Subcutaneous abdominal adipose tissue (tissue), 5 donors: ENCODE measurements around the gene GZF1.

Experiments
- H3K27ac ChIP-seq: one replicate; pipeline ENCODE4 v1.7.0; 2013; ENCODE audit warnings: low read depth, mild to moderate bottlenecking, inconsistent platforms, low read length, moderate library complexity
- H3K27me3 ChIP-seq, 5 donors: one replicate each; pipeline ENCODE4 v1.7.0; 2013; ENCODE audit warnings: low read length in 5 of 5, inconsistent platforms in 1 of 5; ENCODE audit not compliant: control insufficient read depth in 5 of 5, insufficient read depth in 4 of 5
- H3K36me3 ChIP-seq, 5 donors: one replicate each; pipeline ENCODE4 v1.7.0; 2013; ENCODE audit warnings: low read length in 5 of 5; ENCODE audit not compliant: control insufficient read depth in 5 of 5, insufficient read depth in 5 of 5
- H3K4me1 ChIP-seq, 5 donors: one replicate each; pipeline ENCODE4 v1.7.0; 2013; ENCODE audit warnings: low read length in 5 of 5, mild to moderate bottlenecking in 3 of 5, moderate library complexity in 1 of 5; ENCODE audit not compliant: control insufficient read depth in 5 of 5, insufficient read depth in 5 of 5
- H3K4me3 ChIP-seq, 5 donors: one replicate each; pipeline ENCODE4 v1.7.0; 2013; ENCODE audit warnings: low read length in 5 of 5, low read depth in 1 of 5
- H3K9ac ChIP-seq, 5 donors: one replicate each; pipeline ENCODE4 v1.7.0; 2013; ENCODE audit warnings: low read length in 5 of 5, mild to moderate bottlenecking in 4 of 5, moderate library complexity in 3 of 5
- H3K9me3 ChIP-seq, 5 donors: one replicate each; pipeline ENCODE4 v1.7.0; 2013; ENCODE audit warnings: low read length in 5 of 5; ENCODE audit not compliant: control insufficient read depth in 5 of 5
- donor health status: healthy.
- donor health status: healthy.
- donor health status: healthy.
- donor health status: healthy.
- donor health status: healthy.

The GZF1 gene

GRCh38 chr20:23386304-23387117 lies 24.5 kb downstream of the GZF1 start:
- H3K4me1 ChIP-seq, result no peaks in the 10 kb centered on the region
- no peaks in the 10 kb centered on the region for H3K9me3 ChIP-seq
- H3K27ac ChIP-seq, result no peak overlapping the region
- no peaks in the 10 kb centered on the region for H3K27me3 ChIP-seq
- H3K9ac ChIP-seq, result no peak overlapping the region
- peaks cover 10 to 34% (median 22%) of the 10 kb centered on the region in 5 donors for H3K36me3 ChIP-seq
- H3K4me3 ChIP-seq, result no peak overlapping the region

- Histone ChIP-seq H3K9me3 (no peaks in the 10 kb centered on the region), H3K4me3 (no peak overlapping the region), H3K36me3 (peaks cover 14 to 36% (median 23%) of the 10 kb centered on the region in 5 donors), H3K9ac (no peak overlapping the region), H3K27ac (no peak overlapping the region), H3K27me3 (no peaks in the 10 kb centered on the region), H3K4me1 (no peaks in the 10 kb centered on the region)
Measured at GRCh38 chr20:23387118-23387443, 25.1 kb downstream of the GZF1 start.

GRCh38 chr20:23390091-23390774 lies 28.3 kb downstream of the GZF1 start:
- Histone ChIP-seq H3K9ac (no peak overlapping the region), H3K27ac (no peak overlapping the region), H3K4me3 (no peak overlapping the region), H3K4me1 (no peaks in the 10 kb centered on the region), H3K27me3 (no peaks in the 10 kb centered on the region), H3K36me3 (peaks cover 39 to 67% (median 46%) of the 10 kb centered on the region in 5 donors), H3K9me3 (no peaks in the 10 kb centered on the region)

DNA sequence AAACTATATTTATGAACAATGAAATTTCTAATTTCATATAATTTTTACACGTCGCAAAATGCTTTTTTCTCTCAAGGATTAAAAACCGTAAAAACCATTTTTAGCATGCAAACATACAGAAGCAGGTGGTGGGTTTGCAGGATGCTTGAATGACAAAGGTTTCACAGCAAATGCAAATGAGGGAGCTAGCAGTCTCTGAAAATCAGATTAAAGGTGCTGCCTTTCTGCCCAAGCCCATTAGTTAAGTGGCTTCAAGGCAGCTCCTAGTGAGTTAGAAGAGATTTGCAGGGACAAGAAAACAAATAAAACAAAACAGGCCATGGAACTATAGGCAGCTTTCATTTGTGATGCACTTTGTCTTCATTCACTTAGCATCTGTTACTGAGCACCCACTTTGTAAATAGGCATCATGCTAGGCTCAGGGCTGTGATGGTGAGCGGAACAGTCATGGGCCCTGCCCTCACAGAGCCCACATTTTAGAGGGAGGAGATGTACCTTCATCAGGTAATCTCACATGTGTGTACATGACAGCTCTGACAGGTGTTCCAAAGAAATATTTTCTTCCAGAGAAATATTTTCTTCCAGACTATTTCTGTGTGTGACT lies 29.8 kb downstream of the GZF1 start:
- H3K9ac ChIP-seq, result no peak overlapping the region
- no peaks in the 10 kb centered on the region for H3K27me3 ChIP-seq
- no peaks in the 10 kb centered on the region for H3K4me1 ChIP-seq
- no peaks in the 10 kb centered on the region for H3K9me3 ChIP-seq
- peaks cover 39 to 67% (median 50%) of the 10 kb centered on the region in 5 donors for H3K36me3 ChIP-seq
- H3K4me3 ChIP-seq, result no peak overlapping the region
- no peak overlapping the region for H3K27ac ChIP-seq

DNA sequence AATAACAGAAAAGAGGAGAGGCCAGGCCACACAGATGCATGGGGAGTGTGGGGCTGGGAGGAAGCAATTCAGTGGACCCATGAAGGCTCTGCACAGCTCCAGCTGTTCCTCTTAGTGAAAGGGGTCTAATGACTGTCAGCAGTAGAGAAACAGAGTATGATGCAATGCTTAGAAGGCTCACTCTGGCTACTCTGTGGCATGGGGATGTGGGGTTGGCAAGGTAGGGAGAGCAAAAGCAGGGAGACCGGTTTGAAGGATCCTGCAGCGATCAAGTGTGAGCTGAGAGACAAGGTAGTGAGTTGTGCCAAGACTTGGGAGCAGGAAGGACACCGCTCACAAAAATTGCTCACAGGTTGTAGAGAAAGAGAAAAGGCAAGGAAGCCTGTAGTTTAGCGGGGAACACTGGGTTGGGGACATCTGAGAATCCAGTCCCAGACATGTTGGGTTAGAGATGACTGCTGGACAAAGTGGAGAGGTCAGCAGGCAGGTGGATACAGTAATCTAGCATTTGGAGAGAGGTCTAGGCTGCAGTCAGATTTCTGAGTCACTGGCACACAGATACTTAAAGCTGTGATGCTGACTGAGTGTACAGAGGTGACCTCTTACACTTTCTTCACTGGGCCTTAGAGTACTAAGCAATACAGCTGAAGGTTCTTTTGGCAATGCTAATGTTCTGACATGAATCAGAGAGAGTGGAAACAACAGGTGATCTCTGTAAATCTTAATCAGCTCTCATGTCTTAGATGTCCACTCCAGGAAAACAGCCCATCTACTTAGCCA lies 32.2 kb downstream of the GZF1 start:
- H3K27me3 ChIP-seq, result no peaks in the 10 kb centered on the region
- no peak overlapping the region for H3K27ac ChIP-seq
- H3K4me3 ChIP-seq, result no peak overlapping the region
- H3K9ac ChIP-seq, result no peak overlapping the region
- peaks cover 0 to 6% (median 0%) of the 10 kb centered on the region in 5 donors for H3K4me1 ChIP-seq
- no peaks in the 10 kb centered on the region for H3K9me3 ChIP-seq
- peaks cover 28 to 59% (median 42%) of the 10 kb centered on the region in 5 donors for H3K36me3 ChIP-seq

DNA sequence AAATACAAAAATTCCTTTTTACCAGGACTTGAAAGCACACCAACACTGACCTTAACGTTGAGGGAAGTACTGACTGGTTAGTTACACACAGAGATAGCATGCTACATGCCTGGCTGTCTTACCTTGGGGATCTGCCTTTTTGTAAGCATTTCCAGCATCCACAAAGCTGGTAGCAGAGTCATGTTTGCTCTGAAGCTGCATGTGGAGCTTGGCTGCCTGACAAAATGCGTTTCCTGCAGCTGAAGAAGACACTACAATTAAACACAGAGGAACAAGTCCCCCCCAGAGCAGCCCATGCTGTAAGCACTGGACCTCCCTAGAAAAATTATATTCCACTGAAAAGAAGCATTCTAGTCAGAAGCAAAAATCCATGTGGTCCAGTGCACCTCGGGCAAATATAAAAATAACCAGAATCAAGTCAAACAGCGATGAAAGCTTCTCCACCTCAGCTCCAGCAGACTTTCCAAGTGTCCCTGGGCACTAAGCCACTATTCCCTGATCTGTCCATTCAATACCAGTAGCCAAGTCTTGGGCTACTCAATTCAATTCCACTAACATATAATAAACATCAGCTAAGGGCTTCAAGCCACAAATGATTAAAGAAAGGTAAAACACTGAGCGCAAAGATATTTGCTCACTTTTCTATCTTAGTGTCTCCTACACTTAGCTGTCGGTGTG lies 35.1 kb downstream of the GZF1 start:
- Histone ChIP-seq H3K36me3 (peaks cover 18 to 43% (median 36%) of the 10 kb centered on the region in 5 donors), H3K27ac (no peak overlapping the region), H3K9me3 (no peaks in the 10 kb centered on the region)

DNA sequence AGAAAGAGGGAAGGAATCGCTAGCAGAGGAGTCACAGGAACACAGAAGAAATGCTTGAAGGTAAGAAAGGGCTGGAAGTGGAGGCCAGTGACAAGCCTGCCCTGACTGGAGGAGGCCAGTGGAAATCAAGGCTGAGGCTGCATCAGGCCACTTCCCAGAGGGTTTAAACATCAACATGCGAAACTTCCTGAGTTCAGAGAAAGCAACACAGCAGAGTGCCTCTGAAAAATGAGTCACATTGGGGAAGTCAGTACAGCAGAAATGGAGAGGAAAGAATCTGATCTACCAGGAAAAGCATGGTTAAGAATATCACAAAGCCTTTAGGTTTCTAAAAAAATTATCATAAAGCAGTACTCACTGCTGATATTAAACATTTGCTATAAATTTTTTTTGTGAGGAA lies 36.0 kb downstream of the GZF1 start:
- H3K4me3 ChIP-seq, result no peak overlapping the region
- no peaks in the 10 kb centered on the region for H3K9me3 ChIP-seq
- H3K27ac ChIP-seq, result no peak overlapping the region
- H3K9ac ChIP-seq, result no peak overlapping the region
- H3K27me3 ChIP-seq, result no peaks in the 10 kb centered on the region
- peaks cover 0 to 6% (median 0%) of the 10 kb centered on the region in 5 donors for H3K4me1 ChIP-seq
- peaks cover 26 to 35% (median 29%) of the 10 kb centered on the region in 5 donors for H3K36me3 ChIP-seq

More for the DNA sequence above, 35.1 kb downstream of the GZF1 start:
- Histone ChIP-seq H3K9ac (no peak overlapping the region), H3K4me3 (no peak overlapping the region), H3K27me3 (no peaks in the 10 kb centered on the region), H3K4me1 (peaks cover 0 to 6% (median 0%) of the 10 kb centered on the region in 5 donors)

- Histone ChIP-seq H3K9me3 (no peaks in the 10 kb centered on the region), H3K9ac (no peak overlapping the region), H3K27ac (no peak overlapping the region), H3K36me3 (peaks cover 10 to 22% (median 15%) of the 10 kb centered on the region in 5 donors), H3K4me3 (no peak overlapping the region), H3K4me1 (peaks cover 0 to 6% (median 0%) of the 10 kb centered on the region in 5 donors), H3K27me3 (no peaks in the 10 kb centered on the region)
Measured at GRCh38 chr20:23399568-23400241, 37.7 kb downstream of the GZF1 start.

- no peak overlapping the region for H3K27ac ChIP-seq
- H3K9me3 ChIP-seq, result no peaks in the 10 kb centered on the region
- no peak overlapping the region for H3K4me3 ChIP-seq
- H3K27me3 ChIP-seq, result no peaks in the 10 kb centered on the region
- no peak overlapping the region for H3K9ac ChIP-seq
- H3K36me3 ChIP-seq, result peaks cover 4 to 14% (median 9%) of the 10 kb centered on the region in 5 donors
- H3K4me1 ChIP-seq, result peaks cover 0 to 6% (median 0%) of the 10 kb centered on the region in 5 donors
Measured at GRCh38 chr20:23401051-23401450, 39.1 kb downstream of the GZF1 start.
